ENCODE measurements around the gene RPL37.

RPL37 gene

GRCh38 chr5:40784916-40785315 is 50.1 kb downstream of the RPL37 start:
- TF ChIP-seq CTCF (IDR thresholded peaks at IDR 0.05; ENCODE audit: control insufficient read depth, insufficient read depth, low read depth, low read length, missing control alignments), result no peak

GRCh38 chr5:40784027-40784653 is 50.9 kb downstream of the RPL37 start:
- TF ChIP-seq CTCF (IDR thresholded peaks at IDR 0.05; ENCODE audit: control insufficient read depth, insufficient read depth, low read depth, low read length, missing control alignments), result no peak
- H3K4me3 ChIP-seq (ENCODE audit: control insufficient read depth, low read depth, low read length), result no peak overlapping the region
- DNase-seq (ENCODE audit: low read depth), result no peak

More at GRCh38 chr5:40784916-40785315, 50.1 kb downstream of the RPL37 start:
- H3K4me3 ChIP-seq (ENCODE audit: control insufficient read depth, low read depth, low read length), result no peak overlapping the region
- no peak for DNase-seq (ENCODE audit: low read depth)

GRCh38 chr5:40781843-40782409 is 53.1 kb downstream of the RPL37 start:
- no peak for DNase-seq (ENCODE audit: low read depth)

GRCh38 chr5:40780858-40781257 is 54.2 kb downstream of the RPL37 start:
- no peak for DNase-seq (ENCODE audit: low read depth)
- no peak for TF ChIP-seq CTCF (IDR thresholded peaks at IDR 0.05; ENCODE audit: control insufficient read depth, insufficient read depth, low read depth, low read length, missing control alignments)
- H3K4me3 ChIP-seq (ENCODE audit: control insufficient read depth, low read depth, low read length), result no peak overlapping the region

More at GRCh38 chr5:40781843-40782409, 53.1 kb downstream of the RPL37 start:
- TF ChIP-seq CTCF (IDR thresholded peaks at IDR 0.05; ENCODE audit: control insufficient read depth, insufficient read depth, low read depth, low read length, missing control alignments), result no peak
- no peak overlapping the region for H3K4me3 ChIP-seq (ENCODE audit: control insufficient read depth, low read depth, low read length)

GRCh38 chr5:40780199-40780598 is 54.8 kb downstream of the RPL37 start:
- TF ChIP-seq CTCF (IDR thresholded peaks at IDR 0.05; ENCODE audit: control insufficient read depth, insufficient read depth, low read depth, low read length, missing control alignments), result no peak
- no peak for DNase-seq (ENCODE audit: low read depth)
- no peak overlapping the region for H3K4me3 ChIP-seq (ENCODE audit: control insufficient read depth, low read depth, low read length)

- no peak for DNase-seq (ENCODE audit: low read depth)
- no peak overlapping the region for H3K4me3 ChIP-seq (ENCODE audit: control insufficient read depth, low read depth, low read length)
- TF ChIP-seq CTCF (IDR thresholded peaks at IDR 0.05; ENCODE audit: control insufficient read depth, insufficient read depth, low read depth, low read length, missing control alignments), result no peak
Observed at GRCh38 chr5:40779561-40779960, 55.5 kb downstream of the RPL37 start.

Measured in AG09309 (cell line).